GM12873 (cell line): ENCODE data around the gene GRIK2.

Experiments used
- CTCF ChIP-seq: IDR thresholded peaks from 2 replicates; pipeline ENCODE4 v1.5.1; 2012; ENCODE audit warnings: low read depth, mild to moderate bottlenecking, moderate library complexity, low read length, control low read depth; ENCODE audit not compliant: insufficient read depth; ENCODE audit errors: missing control alignments

GRIK2 gene

GRCh38 chr6:101608703-101609102 is 215.2 kb downstream of the GRIK2 start:
- no peak for TF ChIP-seq CTCF

- TF ChIP-seq CTCF = no peak
Observed at GRCh38 chr6:101613556-101613955, 220.0 kb downstream of the GRIK2 start.

- no peak for TF ChIP-seq CTCF
Observed at GRCh38 chr6:101614774-101615173, 221.3 kb downstream of the GRIK2 start.

GRCh38 chr6:101626269-101626668 is 232.8 kb downstream of the GRIK2 start:
- no peak for TF ChIP-seq CTCF

- no peak for TF ChIP-seq CTCF
Observed at GRCh38 chr6:101630941-101631340, 237.4 kb downstream of the GRIK2 start.

- no peak for TF ChIP-seq CTCF
Observed at GRCh38 chr6:101633081-101633480, 239.6 kb downstream of the GRIK2 start.

- no peak for TF ChIP-seq CTCF
Observed at GRCh38 chr6:101640131-101640530, 246.6 kb downstream of the GRIK2 start.
